Caco-2 (cell line): ENCODE measurements around the gene COL8A2. TPM values are rescaled to one million over a fixed set of nuclear protein-coding genes. Genes with fewer than 3 reads are reported as not detected.

Source experiments
- BruUV-seq: library from RNA; stranded (reverse); fragments of 400-500 nt; replicated peaks from 2 replicates; lab custom pipeline; 2021; lab: Mats Ljungman, UMichigan
- CTCF ChIA-PET: fragments of 300-600 bp; sonication (Branson Sonifier 250); formaldehyde crosslinking; loops from one replicate; lab custom pipeline; 2022; ENCODE audit warnings: antibody characterized with exemption; lab: Charles Lee
- POLR2A ChIA-PET: fragments of 300-600 bp; sonication (Branson Sonifier 250); formaldehyde crosslinking; loops from one replicate; lab custom pipeline; 2022; ENCODE audit warnings: antibody characterized with exemption; lab: Charles Lee
- DNase-seq, 2 experiments: peaks; one replicate each; pipeline versions ENCODE4 v3.0.0 to v3.0.0-alpha.2; 2020 to 2022
- H3K27me3 ChIP-seq: replicated peaks from 2 replicates; pipeline ENCODE4 v1.6.0; 2011; ENCODE audit warnings: low read length; ENCODE audit not compliant: control insufficient read depth, insufficient read depth
- H3K36me3 ChIP-seq: 2 replicates; pipeline ENCODE4 v1.5.1; 2011; ENCODE audit warnings: low read length; ENCODE audit not compliant: control insufficient read depth, insufficient read depth
- H3K4me1 ChIP-seq: fragments of 250-450 bp; sonication (Bioruptor Pico); 2 replicates; pipeline ENCODE4 v1.5.1; 2020; ENCODE audit warnings: mild to moderate bottlenecking
- H3K4me3 ChIP-seq: 2 replicates; pipeline ENCODE4 v1.5.1; 2011; ENCODE audit warnings: low read depth, mild to moderate bottlenecking, control low read depth, low read length
- H3K9me3 ChIP-seq: fragments of 250-450 bp; sonication (Bioruptor Pico); 2 replicates; pipeline ENCODE4 v1.5.1; 2020; ENCODE audit warnings: mild to moderate bottlenecking, moderate library complexity
- H3K27ac Mint-ChIP-seq: one replicate; pipeline ENCODE4 v1.8.0; 2022; ENCODE audit warnings: mixed read lengths; ENCODE audit not compliant: unreplicated experiment
- H3K27me3 Mint-ChIP-seq: one replicate; pipeline ENCODE4 v1.8.0; 2022; ENCODE audit warnings: mixed read lengths; ENCODE audit not compliant: insufficient read depth, unreplicated experiment
- H3K36me3 Mint-ChIP-seq: one replicate; pipeline ENCODE4 v1.8.0; 2022; ENCODE audit warnings: mild to moderate bottlenecking, mixed read lengths; ENCODE audit not compliant: insufficient read depth, unreplicated experiment
- H3K4me1 Mint-ChIP-seq: one replicate; pipeline ENCODE4 v1.8.0; 2022; ENCODE audit warnings: low read depth, mixed read lengths; ENCODE audit not compliant: unreplicated experiment
- H3K4me3 Mint-ChIP-seq: one replicate; pipeline ENCODE4 v1.8.0; 2022; ENCODE audit warnings: mild to moderate bottlenecking, moderate library complexity, mixed read lengths; ENCODE audit not compliant: unreplicated experiment
- H3K9me3 Mint-ChIP-seq: one replicate; pipeline ENCODE4 v1.8.0; 2022; ENCODE audit warnings: mixed read lengths; ENCODE audit not compliant: unreplicated experiment
- intact Hi-C: fragments of 100-400 bp; cut with micrococcal nuclease; formaldehyde crosslinking; loops from one replicate; pipeline ENCODE4 v1.10.0; 2022; ENCODE audit not compliant: unreplicated experiment
- total RNA-seq: library from RNA; stranded (reverse); gene quantifications from 2 replicates; pipeline ENCODE4 v1.2.3, GENCODE V29; 2022
- TF ChIP-seq, protein P1 (sequence below), 2 experiments: fragments of 200-600 bp in 1 of 2; IDR thresholded peaks; 1 replicate in 1 of 2; 2 replicates in 1 of 2; pipeline versions ENCODE4 v1.5.1 to v1.8.0; 2011 to 2022; ENCODE audit warnings: antibody characterized with exemption in 1 of 2, control low read depth in 1 of 2, inconsistent platforms in 1 of 2, low read depth in 1 of 2, low read length in 1 of 2, mild to moderate bottlenecking in 1 of 2, moderate library complexity in 1 of 2; ENCODE audit not compliant: insufficient read depth in 1 of 2, severe bottlenecking in 1 of 2, unreplicated experiment in 1 of 2

COL8A2 gene
- total RNA-seq, 1 experiment from 2014 or later, result 0.18 TPM

DNA sequence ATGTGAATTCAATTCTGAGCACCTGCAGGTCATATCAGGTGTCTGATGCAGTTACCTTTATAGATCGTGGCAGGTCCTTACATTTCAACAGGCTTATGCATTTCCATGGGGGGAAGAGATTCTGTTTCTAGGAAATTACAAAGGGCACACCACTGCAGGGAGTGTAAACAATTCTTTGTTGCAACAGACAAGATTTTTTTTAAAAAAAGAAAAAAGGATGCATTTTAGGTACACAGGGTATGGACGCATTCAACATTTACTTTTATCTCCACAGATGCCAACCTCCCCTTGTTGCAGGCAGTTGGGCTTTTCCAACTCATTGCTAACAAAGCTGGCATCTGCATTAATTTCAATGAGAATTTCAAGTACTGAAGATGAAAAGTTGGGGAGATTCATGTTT is 54.7 kb downstream of the COL8A2 start:
- ChIA-PET CTCF (no interaction called here), POLR2A (no interaction called here)
- 0 out of 2 replicates have a peak, but pooled peaks cover 4% of the 10 kb centered on the region for H3K4me1 ChIP-seq
- H3K4me3 ChIP-seq, result no peak overlapping the region
- Mint-ChIP-seq H3K36me3 (no peaks in the 10 kb centered on the region), H3K27me3 (no peaks in the 10 kb centered on the region), H3K4me3 (no peak overlapping the region), H3K27ac (no peak overlapping the region), H3K9me3 (no peaks in the 10 kb centered on the region), H3K4me1 (no peaks in the 10 kb centered on the region)
- no peaks in the 10 kb centered on the region for H3K9me3 ChIP-seq
- no peaks in the 10 kb centered on the region for H3K27me3 ChIP-seq
- intact Hi-C loops, result no loop called here
- TF ChIP-seq, protein P1, sequence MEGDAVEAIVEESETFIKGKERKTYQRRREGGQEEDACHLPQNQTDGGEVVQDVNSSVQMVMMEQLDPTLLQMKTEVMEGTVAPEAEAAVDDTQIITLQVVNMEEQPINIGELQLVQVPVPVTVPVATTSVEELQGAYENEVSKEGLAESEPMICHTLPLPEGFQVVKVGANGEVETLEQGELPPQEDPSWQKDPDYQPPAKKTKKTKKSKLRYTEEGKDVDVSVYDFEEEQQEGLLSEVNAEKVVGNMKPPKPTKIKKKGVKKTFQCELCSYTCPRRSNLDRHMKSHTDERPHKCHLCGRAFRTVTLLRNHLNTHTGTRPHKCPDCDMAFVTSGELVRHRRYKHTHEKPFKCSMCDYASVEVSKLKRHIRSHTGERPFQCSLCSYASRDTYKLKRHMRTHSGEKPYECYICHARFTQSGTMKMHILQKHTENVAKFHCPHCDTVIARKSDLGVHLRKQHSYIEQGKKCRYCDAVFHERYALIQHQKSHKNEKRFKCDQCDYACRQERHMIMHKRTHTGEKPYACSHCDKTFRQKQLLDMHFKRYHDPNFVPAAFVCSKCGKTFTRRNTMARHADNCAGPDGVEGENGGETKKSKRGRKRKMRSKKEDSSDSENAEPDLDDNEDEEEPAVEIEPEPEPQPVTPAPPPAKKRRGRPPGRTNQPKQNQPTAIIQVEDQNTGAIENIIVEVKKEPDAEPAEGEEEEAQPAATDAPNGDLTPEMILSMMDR (IDR thresholded peaks at IDR 0.05; ENCODE audit: insufficient read depth in 1 of 2, low read depth in 1 of 2, low read length in 1 of 2, severe bottlenecking in 1 of 2, unreplicated experiment in 1 of 2), result no peak
- DNase-seq, result no peak
- H3K36me3 ChIP-seq, result no peaks in the 10 kb centered on the region
- BruUV-seq, result no TSS peak

GRCh38 chr1:36068866-36069265 is 56.2 kb downstream of the COL8A2 start:
- intact Hi-C loops, result no loop called here
- no peaks in the 10 kb centered on the region for H3K9me3 ChIP-seq
- H3K9me3 Mint-ChIP-seq, result no peaks in the 10 kb centered on the region
- no peaks in the 10 kb centered on the region for H3K27me3 ChIP-seq
- no peaks in the 10 kb centered on the region for H3K36me3 Mint-ChIP-seq
- H3K4me3 ChIP-seq, result no peak overlapping the region
- H3K36me3 ChIP-seq, result no peaks in the 10 kb centered on the region
- H3K4me1 Mint-ChIP-seq, result no peaks in the 10 kb centered on the region
- H3K4me1 ChIP-seq, result 0 out of 2 replicates have a peak, but pooled peaks cover 4% of the 10 kb centered on the region
- TF ChIP-seq, protein P1 (IDR thresholded peaks at IDR 0.05; ENCODE audit: insufficient read depth in 1 of 2, low read depth in 1 of 2, low read length in 1 of 2, severe bottlenecking in 1 of 2, unreplicated experiment in 1 of 2), result no peak
- H3K27me3 Mint-ChIP-seq, result no peaks in the 10 kb centered on the region
- H3K27ac Mint-ChIP-seq, result no peak overlapping the region
- DNase-seq, result no peak
- POLR2A ChIA-PET, result no interaction called here
- no peak overlapping the region for H3K4me3 Mint-ChIP-seq
- CTCF ChIA-PET, result no interaction called here
- no TSS peak for BruUV-seq

DNA sequence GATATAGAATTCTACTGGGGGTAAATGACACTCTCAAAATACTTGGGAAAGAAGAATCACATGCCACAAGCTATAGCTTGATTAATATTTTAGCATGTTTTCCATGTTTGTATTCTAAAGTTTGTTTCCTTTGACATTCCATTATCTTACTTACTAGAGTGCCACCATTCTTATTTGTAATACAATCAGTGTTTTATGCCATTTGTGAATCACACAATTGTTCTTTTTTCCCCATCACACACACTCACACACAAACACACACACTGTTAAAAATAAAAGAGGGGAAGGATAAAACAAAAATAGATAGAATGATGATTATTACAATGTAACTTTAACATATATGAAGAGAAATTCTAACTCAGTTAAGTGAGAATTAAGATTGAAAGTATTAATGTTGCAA is 57.2 kb downstream of the COL8A2 start:
- no peaks in the 10 kb centered on the region for H3K36me3 Mint-ChIP-seq
- POLR2A ChIA-PET, result no interaction called here
- no peak for DNase-seq
- H3K27me3 Mint-ChIP-seq, result no peaks in the 10 kb centered on the region
- TF ChIP-seq, protein P1 (IDR thresholded peaks at IDR 0.05; ENCODE audit: insufficient read depth in 1 of 2, low read depth in 1 of 2, low read length in 1 of 2, severe bottlenecking in 1 of 2, unreplicated experiment in 1 of 2), result no peak
- no peaks in the 10 kb centered on the region for H3K4me1 Mint-ChIP-seq
- Histone ChIP-seq H3K4me1 (0 out of 2 replicates have a peak, but pooled peaks cover 4% of the 10 kb centered on the region), H3K27me3 (no peaks in the 10 kb centered on the region), H3K9me3 (no peaks in the 10 kb centered on the region), H3K36me3 (no peaks in the 10 kb centered on the region), H3K4me3 (no peak overlapping the region)
- no peak overlapping the region for H3K4me3 Mint-ChIP-seq
- no peak overlapping the region for H3K27ac Mint-ChIP-seq
- BruUV-seq, result no TSS peak
- no peaks in the 10 kb centered on the region for H3K9me3 Mint-ChIP-seq
- intact Hi-C loops, result no loop called here
- CTCF ChIA-PET, result interaction anchor here (0.7 kb wide), 1 partner anchor 49 kb away, joined by 4 read pairs; no protein-coding TSS in a partner anchor
